ENCODE data around the gene MUC4.
"Not testable (repeated sequence)": the region's sequence is repeated elsewhere in the genome, so short reads cannot be mapped to it uniquely, and the experiment has no call there.

MUC4 gene

DNA sequence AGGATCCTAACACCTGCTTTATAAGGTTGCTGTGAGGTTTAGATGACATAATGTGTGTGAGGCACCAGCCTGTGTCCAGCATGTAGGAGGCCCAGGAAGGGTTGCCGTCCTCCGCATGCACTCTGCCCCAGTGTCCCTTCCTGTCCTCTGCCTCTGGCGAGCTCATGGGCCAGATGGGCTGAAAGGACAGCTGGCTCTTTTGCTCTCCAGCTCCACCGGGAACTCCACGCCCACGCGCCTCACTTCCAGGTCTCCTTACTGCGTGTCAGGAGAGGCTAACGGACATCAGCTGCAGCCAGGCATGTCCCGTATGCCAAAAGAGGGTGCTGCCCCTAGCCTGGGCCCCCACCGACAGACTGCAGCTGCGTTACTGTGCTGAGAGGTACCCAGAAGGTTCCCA is 78.8 kb downstream of the MUC4 start:
- DNase-seq: no peak

GRCh38 chr3:195731356-195731905 is 80.3 kb downstream of the MUC4 start:
- no peak for DNase-seq

- DNase-seq: no peak
Measured at GRCh38 chr3:195729476-195730251, 82.1 kb downstream of the MUC4 start.

DNA sequence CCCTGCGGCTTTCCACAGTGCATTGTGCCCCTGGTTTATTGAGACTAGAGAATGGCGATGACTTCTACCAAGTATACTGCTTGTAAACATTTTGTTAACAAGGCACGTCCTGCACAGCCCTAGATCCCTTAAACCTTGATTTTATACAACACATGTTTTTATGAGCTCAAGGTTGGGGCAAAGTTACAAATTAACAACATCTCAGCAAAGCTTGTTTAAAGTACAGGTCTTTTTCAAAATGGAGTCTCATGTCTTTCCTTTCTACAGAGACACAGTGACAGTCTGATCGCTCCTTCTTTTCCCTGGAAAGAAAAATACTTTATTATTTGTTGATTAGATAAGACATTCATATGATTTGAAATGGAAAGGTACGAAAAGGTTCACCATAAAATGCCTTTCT is 82.9 kb downstream of the MUC4 start:
- DNase-seq: not testable (repeated sequence)

- no peak for DNase-seq
Measured at GRCh38 chr3:195727606-195728195, 84.0 kb downstream of the MUC4 start.

DNA sequence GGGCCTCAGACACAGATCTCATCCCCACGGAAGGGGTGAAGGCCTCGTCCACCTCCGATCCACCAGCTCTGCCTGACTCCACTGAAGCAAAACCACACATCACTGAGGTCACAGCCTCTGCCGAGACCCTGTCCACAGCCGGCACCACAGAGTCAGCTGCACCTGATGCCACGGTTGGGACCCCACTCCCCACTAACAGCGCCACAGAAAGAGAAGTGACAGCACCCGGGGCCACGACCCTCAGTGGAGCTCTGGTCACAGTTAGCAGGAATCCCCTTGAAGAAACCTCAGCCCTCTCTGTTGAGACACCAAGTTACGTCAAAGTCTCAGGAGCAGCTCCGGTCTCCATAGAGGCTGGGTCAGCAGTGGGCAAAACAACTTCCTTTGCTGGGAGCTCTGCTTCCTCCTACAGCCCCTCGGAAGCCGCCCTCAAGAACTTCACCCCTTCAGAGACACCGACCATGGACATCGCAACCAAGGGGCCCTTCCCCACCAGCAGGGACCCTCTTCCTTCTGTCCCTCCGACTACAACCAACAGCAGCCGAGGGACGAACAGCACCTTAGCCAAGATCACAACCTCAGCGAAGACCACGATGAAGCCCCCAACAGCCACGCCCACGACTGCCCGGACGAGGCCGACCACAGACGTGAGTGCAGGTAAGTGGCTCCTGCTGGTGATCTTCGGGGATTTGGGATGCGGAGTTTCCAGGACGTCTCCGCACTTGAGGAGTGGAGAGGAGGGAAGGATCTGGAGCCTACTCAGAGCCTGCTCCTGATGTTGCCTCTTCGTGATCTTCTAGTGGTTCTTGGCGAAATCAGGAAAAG is 85.6 kb downstream of the MUC4 start:
- DNase-seq: not testable (repeated sequence)

DNA sequence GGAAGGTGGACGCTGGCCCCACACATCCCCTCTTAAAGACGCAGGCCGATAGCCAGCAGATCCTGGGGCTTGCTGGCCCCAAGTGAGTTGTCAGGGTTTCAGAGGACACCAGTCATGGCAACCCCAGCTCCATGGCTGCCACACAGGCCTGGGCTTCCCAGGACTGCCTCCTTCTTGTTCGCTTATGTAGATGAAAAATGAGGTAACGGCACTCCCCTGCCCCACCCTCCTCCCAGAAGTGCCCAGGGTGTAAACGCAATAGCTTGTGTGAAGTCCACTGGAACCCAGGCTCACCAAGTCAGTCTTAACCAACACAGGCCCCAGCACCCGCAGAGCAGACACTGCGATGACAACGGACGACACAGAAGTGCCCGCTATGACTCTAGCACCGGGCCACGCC is 87.4 kb downstream of the MUC4 start:
- DNase-seq: not testable (repeated sequence)

GRCh38 chr3:195722996-195723345 is 88.8 kb downstream of the MUC4 start:
- not testable (repeated sequence) for DNase-seq

- DNase-seq: not testable (repeated sequence)
Measured at GRCh38 chr3:195722139-195722995, 89.4 kb downstream of the MUC4 start.

DNA sequence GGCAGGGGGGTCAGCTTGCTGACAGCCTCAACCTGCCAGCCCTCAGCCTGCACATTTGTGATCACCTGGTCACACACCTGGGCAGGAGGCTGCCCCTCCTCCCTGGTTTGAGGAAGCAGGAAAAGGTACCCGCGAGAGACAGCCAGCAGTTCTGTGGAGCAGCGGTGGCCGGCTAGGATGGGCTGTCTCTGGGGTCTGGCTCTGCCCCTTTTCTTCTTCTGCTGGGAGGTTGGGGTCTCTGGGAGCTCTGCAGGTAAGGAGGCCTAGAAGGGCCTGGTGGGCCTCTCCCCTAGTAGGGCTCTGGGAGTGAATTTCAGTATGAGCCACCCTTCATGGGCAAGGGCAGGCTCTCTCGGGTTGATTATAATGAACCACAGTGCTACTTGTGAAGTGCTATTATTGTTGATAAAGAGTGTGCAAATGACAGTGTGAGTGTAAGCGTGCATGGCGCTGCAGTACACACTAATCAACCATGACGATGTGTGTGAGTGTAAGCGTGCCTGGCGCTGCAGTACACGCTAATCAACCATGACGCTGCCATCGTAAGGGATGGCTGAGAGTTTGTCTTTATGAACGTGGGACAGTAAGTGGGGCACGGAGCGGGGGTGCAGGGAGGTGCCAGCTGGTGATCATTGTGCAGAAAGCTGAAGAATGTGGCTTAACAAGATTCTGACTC is 90.8 kb downstream of the MUC4 start, which contains the start of gene MUC20:
MUC20 (plus strand) TSS at position 148 of the 676 bp plus-strand sequence; CDS start at position 178, 30 bp downstream.
- not testable (repeated sequence) for DNase-seq

DNA sequence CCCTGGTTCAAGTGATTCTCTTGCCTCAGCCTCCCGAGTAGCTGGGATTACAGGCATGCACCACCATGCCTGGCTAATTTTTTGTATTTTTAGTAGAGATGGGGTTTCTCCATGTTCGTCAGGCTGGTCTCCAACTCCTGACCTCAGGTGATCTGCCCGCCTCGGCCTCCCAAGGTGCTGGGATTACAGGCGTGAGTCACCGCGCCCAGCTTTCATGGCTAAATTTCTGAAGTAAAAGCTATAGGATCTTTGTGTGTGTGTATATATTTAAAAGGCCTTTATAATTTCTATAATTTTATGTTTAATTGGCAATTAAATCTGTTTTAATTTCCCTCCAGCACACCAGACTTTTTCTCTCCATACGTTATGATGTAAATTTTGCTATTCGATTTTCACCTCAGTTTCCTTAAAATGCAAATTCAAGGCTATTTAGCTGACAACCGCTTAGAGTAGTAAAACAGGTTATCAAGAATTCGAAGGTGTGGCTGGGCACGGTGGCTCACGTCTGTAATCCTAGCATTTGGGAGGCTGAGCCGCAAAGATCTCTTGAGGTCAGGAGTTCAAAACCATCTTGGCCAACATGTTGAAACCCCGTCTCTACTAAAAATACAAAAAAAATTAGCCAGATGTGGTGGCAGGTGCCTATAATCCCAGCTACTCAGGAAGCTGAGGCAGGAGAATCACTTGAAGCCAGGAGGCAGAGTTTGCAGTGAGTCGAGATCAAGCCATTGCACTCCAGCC is 92.0 kb downstream of the MUC4 start:
- not testable (repeated sequence) for DNase-seq

GRCh38 chr3:195718477-195718984 is 93.2 kb downstream of the MUC4 start:
- DNase-seq: no peak

DNA sequence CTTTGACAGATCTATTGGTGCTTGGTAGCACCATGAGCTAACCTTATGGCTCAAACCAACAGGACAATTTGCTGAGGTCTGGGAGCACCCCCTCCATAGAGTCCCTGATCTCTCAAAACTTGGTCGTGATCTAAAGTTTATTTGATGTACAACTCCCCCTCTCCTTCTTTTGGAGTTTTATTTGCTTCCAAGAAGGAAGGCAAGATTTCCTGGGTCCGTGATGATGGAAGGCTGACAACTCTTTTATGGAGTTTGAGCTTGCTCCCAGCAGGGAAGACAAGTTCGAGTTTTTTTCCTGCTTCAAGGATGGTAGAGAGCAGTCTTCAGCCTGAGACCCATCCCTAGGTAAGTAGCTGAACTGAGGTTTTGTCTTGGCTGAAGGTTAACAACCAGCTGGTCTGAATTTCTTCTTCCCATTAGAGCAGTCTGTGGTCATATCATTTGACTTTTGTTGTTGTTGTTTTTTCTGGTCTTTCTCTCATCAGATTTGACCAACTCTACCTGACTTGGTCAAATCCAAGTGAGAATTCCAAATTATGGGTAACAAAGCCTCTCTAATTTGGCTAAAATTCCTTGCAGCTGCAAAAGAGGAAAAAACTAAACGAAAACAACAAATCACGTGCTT is 93.8 kb downstream of the MUC4 start:
- DNase-seq: no peak

- DNase-seq: no peak
Measured at GRCh38 chr3:195717416-195717815, 94.3 kb downstream of the MUC4 start.

DNA sequence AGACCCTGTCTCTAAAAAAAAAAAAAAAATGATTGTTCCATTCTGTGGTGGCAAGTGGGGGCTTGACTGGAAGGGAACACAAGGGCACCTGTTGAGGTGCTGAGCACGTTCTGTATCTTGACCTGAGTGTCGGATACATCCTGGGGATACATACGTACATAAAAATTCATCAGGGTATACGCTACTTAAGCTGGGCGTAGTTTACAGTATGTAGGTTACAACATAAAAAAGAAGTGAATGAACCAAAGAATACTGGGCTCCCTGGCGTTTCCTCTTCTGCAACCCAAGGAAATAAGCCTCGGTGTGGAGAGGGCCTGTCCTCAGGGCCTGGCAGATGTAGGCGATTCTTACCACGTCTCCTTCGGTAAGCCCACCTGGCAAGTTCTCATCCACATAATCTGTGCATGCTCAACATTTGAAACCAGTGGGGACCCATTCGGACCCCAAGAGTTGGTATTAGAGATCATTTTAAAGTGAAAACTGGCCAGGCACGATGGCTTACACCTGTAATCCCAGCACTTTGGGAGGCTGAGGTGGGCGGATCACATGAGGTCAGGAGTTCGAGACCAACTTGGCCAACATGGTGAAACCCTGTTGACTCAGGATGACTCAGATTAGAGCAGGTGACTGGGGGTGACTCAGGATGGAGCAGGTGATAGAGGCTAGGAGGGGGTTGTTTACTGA is 96.0 kb downstream of the MUC4 start:
- no peak for DNase-seq

GRCh38 chr3:195715134-195715533 is 96.6 kb downstream of the MUC4 start:
- DNase-seq: no peak

DNA sequence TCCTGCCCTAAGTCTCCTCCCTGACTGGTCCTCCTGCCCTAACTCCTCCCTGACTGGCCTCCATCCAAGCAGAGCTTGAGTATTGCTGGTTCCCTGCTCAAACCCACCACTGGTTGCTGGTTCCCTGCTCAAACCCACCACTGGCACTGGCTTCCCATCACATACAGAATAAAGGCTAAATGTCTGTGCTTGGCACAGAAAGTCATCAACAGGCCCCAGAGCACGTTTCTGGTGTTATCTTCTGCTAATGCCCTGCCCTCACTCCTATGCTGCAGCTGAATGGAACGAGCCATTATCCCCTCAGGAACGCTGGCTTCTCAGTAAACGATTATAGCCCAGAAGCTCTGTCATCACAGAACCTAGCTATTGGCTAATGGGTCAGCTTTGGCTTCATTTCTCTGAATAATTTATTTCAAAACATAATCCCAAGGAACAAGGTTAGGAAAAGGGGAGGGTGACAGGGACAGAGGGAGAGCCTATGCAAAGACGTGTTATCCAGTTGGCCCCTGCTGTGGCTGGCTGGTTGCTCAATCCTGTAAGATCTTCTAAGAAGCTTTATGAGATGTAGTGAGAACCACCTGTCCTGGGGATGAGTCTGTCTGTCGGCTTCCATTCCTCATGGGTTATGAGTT is 97.2 kb downstream of the MUC4 start:
- no peak for DNase-seq

DNA sequence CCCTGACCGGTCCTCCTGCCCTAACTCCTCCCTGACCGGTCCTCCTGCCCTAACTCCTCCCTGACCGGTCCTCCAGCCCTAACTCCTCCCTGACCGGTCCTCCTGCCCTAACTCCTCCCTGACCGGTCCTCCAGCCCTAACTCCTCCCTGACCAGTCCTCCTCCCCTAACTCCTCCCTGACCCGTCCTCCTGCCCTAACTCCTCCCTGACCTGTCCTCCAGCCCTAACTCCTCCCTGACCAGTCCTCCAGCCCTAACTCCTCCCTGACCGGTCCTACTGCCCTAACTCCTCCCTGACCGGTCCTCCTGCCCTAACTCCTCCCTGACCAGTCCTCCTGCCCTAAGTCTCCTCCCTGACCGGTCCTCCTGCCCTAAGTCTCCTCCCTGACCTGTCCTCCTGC is 98.6 kb downstream of the MUC4 start:
- DNase-seq: not testable (repeated sequence)

DNA sequence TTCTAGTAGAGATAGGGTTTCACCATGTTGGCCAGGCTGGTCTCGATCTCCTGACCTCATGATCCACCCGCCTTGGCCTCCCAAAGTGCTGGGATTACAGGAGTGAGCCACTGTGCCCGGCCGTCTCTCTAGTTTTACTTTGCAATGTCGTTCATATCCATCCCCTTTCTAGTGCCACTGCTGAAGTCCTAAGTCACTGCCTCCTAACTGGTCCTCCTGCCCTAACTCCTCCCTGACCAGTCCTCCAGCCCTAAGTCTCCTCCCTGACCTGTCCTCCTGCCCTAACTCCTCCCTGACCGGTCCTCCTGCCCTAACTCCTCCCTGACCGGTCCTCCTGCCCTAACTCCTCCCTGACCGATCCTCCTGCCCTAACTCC is 99.2 kb downstream of the MUC4 start:
- not testable (repeated sequence) for DNase-seq
